ENCODE data around the gene CD8A.

DNA sequence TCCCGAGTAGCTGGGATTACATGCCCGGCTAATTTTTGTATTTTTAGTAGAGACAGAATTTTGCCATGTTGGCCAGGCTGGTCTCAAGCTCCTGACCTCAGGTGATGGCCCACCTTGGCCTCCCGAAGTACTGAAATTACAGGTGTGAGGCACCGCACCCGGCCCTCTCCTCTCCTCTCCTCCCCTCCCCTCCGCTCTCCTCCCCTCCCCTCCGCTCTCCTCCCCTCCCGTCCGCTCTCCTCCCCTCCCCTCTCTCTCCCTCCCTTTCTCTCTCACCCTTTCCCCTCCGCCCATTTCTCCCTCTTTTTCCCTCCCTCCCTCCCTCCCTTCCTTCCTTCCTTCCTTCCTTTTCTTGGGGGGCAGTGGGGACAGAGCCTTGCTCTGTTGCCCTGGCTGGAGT is 42.6 kb upstream of the CD8A start:
- TF ChIP-seq, protein P1, sequence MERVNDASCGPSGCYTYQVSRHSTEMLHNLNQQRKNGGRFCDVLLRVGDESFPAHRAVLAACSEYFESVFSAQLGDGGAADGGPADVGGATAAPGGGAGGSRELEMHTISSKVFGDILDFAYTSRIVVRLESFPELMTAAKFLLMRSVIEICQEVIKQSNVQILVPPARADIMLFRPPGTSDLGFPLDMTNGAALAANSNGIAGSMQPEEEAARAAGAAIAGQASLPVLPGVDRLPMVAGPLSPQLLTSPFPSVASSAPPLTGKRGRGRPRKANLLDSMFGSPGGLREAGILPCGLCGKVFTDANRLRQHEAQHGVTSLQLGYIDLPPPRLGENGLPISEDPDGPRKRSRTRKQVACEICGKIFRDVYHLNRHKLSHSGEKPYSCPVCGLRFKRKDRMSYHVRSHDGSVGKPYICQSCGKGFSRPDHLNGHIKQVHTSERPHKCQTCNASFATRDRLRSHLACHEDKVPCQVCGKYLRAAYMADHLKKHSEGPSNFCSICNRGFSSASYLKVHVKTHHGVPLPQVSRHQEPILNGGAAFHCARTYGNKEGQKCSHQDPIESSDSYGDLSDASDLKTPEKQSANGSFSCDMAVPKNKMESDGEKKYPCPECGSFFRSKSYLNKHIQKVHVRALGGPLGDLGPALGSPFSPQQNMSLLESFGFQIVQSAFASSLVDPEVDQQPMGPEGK (CRISPR knock-in tag; IDR thresholded peaks at IDR 0.05; ENCODE audit: borderline replicate concordance), result no peak
- TF ChIP-seq ZFP3 (CRISPR knock-in tag; IDR thresholded peaks at IDR 0.05) (no peak), PPARA (CRISPR knock-in tag; IDR thresholded peaks at IDR 0.05; ENCODE audit: borderline replicate concordance) (no peak), BACH2 (CRISPR knock-in tag; IDR thresholded peaks at IDR 0.05; ENCODE audit: borderline replicate concordance) (no peak), TOX (CRISPR knock-in tag; IDR thresholded peaks at IDR 0.05; ENCODE audit: borderline replicate concordance) (no peak), RARB (CRISPR knock-in tag; IDR thresholded peaks at IDR 0.05) (no peak)
- TF ChIP-seq, protein P2, sequence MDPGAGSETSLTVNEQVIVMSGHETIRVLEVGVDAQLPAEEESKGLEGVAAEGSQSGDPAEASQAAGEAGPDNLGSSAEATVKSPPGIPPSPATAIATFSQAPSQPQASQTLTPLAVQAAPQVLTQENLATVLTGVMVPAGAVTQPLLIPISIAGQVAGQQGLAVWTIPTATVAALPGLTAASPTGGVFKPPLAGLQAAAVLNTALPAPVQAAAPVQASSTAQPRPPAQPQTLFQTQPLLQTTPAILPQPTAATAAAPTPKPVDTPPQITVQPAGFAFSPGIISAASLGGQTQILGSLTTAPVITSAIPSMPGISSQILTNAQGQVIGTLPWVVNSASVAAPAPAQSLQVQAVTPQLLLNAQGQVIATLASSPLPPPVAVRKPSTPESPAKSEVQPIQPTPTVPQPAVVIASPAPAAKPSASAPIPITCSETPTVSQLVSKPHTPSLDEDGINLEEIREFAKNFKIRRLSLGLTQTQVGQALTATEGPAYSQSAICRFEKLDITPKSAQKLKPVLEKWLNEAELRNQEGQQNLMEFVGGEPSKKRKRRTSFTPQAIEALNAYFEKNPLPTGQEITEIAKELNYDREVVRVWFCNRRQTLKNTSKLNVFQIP (CRISPR knock-in tag; IDR thresholded peaks at IDR 0.05; ENCODE audit: borderline replicate concordance, low read depth), result no peak

All from SK-N-SH treated with all-trans-retinoic acid at 6 μM for 48 hours (cell line).